HG03025 (cell line): ENCODE measurements around the gene LRIG2.
"Not testable (repeated sequence)": the region's sequence is repeated elsewhere in the genome, so short reads cannot be mapped to it uniquely, and the experiment has no call there.

Source experiments
- ATAC-seq: cut with Tn5 transposase; IDR thresholded peaks from one replicate; pipeline ENCODE4 v1.9.1; 2021; ENCODE audit warnings: mild to moderate bottlenecking, moderate library complexity; ENCODE audit not compliant: unreplicated experiment, low FRiP score

The LRIG2 gene

GRCh38 chr1:113153116-113153803 lies 80.3 kb downstream of the LRIG2 start:
- ATAC-seq, result no peak

GRCh38 chr1:113156368-113156767 lies 83.4 kb downstream of the LRIG2 start:
- no peak for ATAC-seq

- not testable (repeated sequence) for ATAC-seq
Measured at GRCh38 chr1:113158743-113159142, 85.7 kb downstream of the LRIG2 start.

GRCh38 chr1:113166473-113166872 lies 93.5 kb downstream of the LRIG2 start:
- no peak for ATAC-seq

- no peak for ATAC-seq
Measured at GRCh38 chr1:113168946-113169345, 95.9 kb downstream of the LRIG2 start.

- no peak for ATAC-seq
Measured at GRCh38 chr1:113169591-113169990, 96.6 kb downstream of the LRIG2 start.

GRCh38 chr1:113170519-113170918 lies 97.5 kb downstream of the LRIG2 start:
- ATAC-seq, result no peak

GRCh38 chr1:113178106-113178505 lies 105.1 kb downstream of the LRIG2 start:
- peak; percentile 75 for ATAC-seq

GRCh38 chr1:113178522-113178921 lies 105.5 kb downstream of the LRIG2 start:
- ATAC-seq, result no peak
